Upper lobe of left lung (tissue), 6 donors: ENCODE data around the gene TMEM165. TPM values are rescaled to one million over a fixed set of nuclear protein-coding genes. Genes with fewer than 3 reads are reported as not detected.

Experiments used
- ATAC-seq, 2 donors: fragments of 200-7000 bp; cut with Tn5 transposase; one replicate each; pipeline ENCODE4 v1.9.1; 2022; ENCODE audit warnings: mild to moderate bottlenecking in 2 of 2, moderate library complexity in 2 of 2; ENCODE audit not compliant: low FRiP score in 2 of 2
- DNase-seq, 2 donors: peaks; one replicate each; pipeline ENCODE4 v3.0.0-alpha.2; 2019 to 2020
- H3K27ac ChIP-seq, 4 donors: fragments of 200-600 bp; sonication (generic); one replicate each; pipeline ENCODE4 v1.5.1; 2016 to 2019
- H3K27me3 ChIP-seq, 4 donors: fragments of 200-600 bp; sonication (generic); one replicate each; pipeline ENCODE4 v1.5.1; 2017 to 2019
- H3K36me3 ChIP-seq, 4 donors: fragments of 200-600 bp; sonication (generic); one replicate each; pipeline ENCODE4 v1.5.1; 2016 to 2019
- H3K4me1 ChIP-seq, 4 donors: fragments of 200-600 bp; sonication (generic); one replicate each; pipeline ENCODE4 v1.5.1; 2018 to 2019
- H3K4me3 ChIP-seq, 4 donors: fragments of 200-600 bp; sonication (generic); one replicate each; pipeline ENCODE4 v1.5.1; 2017 to 2019; ENCODE audit warnings: mild to moderate bottlenecking in 2 of 4, moderate library complexity in 1 of 4
- H3K9me3 ChIP-seq, 4 donors: fragments of 200-600 bp; sonication (generic); one replicate each; pipeline ENCODE4 v1.5.1; 2018 to 2019
- CTCF ChIP-seq, 6 experiments: fragments of 450-650 bp in 4 of 6; fragments of 200-600 bp in 2 of 6; sonication (generic) in 2 of 6; IDR thresholded peaks; one replicate each; pipeline ENCODE4 v1.5.1; 2016 to 2019; ENCODE audit warnings: antibody characterized with exemption in 6 of 6
- EP300 ChIP-seq, 4 donors: sonication (generic); formaldehyde crosslinking; IDR thresholded peaks; one replicate each; pipeline ENCODE4 v1.5.1; 2017; ENCODE audit warnings: antibody characterized with exemption in 4 of 4, control low read depth in 2 of 4
- POLR2A ChIP-seq, 4 donors: fragments of 450-650 bp; IDR thresholded peaks; one replicate each; pipeline ENCODE4 v1.5.1; 2016 to 2017; ENCODE audit warnings: antibody characterized with exemption in 4 of 4, mild to moderate bottlenecking in 2 of 4
- POLR2AphosphoS5 ChIP-seq, 2 donors: sonication (generic); formaldehyde crosslinking; IDR thresholded peaks; one replicate each; pipeline ENCODE4 v1.5.1; 2017; ENCODE audit warnings: antibody characterized with exemption in 2 of 2
- WGBS, 2 donors: methylation state at CpG; one replicate each; pipeline ENCODE4 v1.1.5; 2017 to 2018; 5-methylcytosine and 5-hydroxymethylcytosine counted together
- total RNA-seq, 6 donors: library from RNA; depleted of rRNA in 4 of 6; stranded (reverse); fragments of >200 nt in 4 of 6; gene quantifications; one replicate each; pipeline versions ENCODE4 v1.1.0 to v1.2.1, GENCODE V29; 2016 to 2021
- donor health status: DM: no; HTN: no; CAD: no; lungs with moderate emphysema.
- donor health status: DM: no; HTN: yes; CAD: no; lungs with severe emphysema.

Gene TMEM165
- total RNA-seq, 6 donors from 2014 or later, result 118 to 312 (median 231) TPM

DNA sequence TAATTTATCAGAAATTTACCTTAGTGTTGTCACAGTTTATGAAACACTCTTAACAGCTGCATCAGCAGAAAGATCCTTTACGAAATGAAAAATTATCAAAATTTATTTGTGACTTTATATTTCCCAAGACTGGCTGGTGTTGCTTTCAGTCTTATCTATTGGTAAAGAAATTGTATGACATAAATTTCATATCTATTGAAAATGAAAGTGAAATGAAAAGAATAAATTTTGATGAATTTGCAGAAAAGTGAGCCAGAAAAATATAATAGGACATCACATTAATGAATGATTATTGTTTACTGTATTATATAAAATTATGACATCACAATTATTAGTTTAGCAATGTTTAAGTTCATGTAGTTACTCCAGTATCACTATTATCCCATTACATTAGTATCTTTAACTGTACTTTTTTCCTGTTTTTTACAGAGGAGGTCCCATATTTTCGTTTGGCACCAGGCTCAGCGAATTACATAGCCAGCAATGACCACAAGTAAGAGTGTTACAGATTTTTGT is 13.2 kb upstream of the TMEM165 start:
- no peaks in the 10 kb centered on the region for H3K27me3 ChIP-seq
- H3K36me3 ChIP-seq, result no peaks in the 10 kb centered on the region
- ATAC-seq, result no peak
- no peak overlapping the region for H3K27ac ChIP-seq
- TF ChIP-seq POLR2AphosphoS5 (IDR thresholded peaks at IDR 0.05), result no peak
- no peak for TF ChIP-seq CTCF (IDR thresholded peaks at IDR 0.05)
- no peak for TF ChIP-seq POLR2A (IDR thresholded peaks at IDR 0.05)
- TF ChIP-seq EP300 (IDR thresholded peaks at IDR 0.05), result no peak
- no peak overlapping the region for H3K4me3 ChIP-seq
- WGBS, 2 donors, result 79 to 85% methylated on average over 3 of the region's 3 CpGs
- no peaks in the 10 kb centered on the region for H3K9me3 ChIP-seq
- no peak for DNase-seq
- H3K4me1 ChIP-seq, result peaks cover 0 to 9% (median 5%) of the 10 kb centered on the region in 4 donors

DNA sequence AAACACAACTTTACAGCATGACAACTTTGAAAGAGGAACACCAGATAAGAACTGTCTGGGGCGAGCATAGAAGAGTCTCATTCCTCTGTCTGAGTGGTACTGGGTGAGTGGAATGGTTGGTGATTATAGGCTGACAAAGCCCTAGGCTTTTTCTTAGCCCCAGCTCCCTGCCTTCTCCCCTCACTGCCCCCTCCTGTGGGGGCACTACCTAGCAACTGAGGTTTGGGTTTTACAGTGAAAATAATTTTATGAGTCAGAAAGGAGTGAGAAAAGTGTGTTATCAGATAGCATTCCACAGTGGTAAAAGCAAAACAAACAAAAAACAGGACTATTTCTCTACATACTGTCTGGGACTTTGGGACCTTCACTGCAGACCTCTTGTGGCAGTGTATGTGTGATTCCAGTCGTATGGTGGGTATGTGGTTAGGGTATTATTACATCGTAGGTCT is 10.5 kb upstream of the TMEM165 start:
- H3K4me3 ChIP-seq, result no peak overlapping the region
- peak overlapping the region in 1 of 4 donors; percentile 33 for H3K27ac ChIP-seq
- H3K9me3 ChIP-seq, result no peaks in the 10 kb centered on the region
- DNase-seq (no peak), ATAC-seq (peak in 1 of 2 donors; percentile 48)
- H3K27me3 ChIP-seq, result no peaks in the 10 kb centered on the region
- 73 to 78% methylated on average over 3 of the region's 3 CpGs for WGBS, 2 donors
- TF ChIP-seq CTCF (IDR thresholded peaks at IDR 0.05) (no peak), POLR2A (IDR thresholded peaks at IDR 0.05) (no peak), POLR2AphosphoS5 (IDR thresholded peaks at IDR 0.05) (no peak)
- no peaks in the 10 kb centered on the region for H3K36me3 ChIP-seq
- H3K4me1 ChIP-seq, result peaks cover 0 to 5% (median 2%) of the 10 kb centered on the region in 4 donors

- DNase-seq (no peak), ATAC-seq (peak; percentile 29 to 52)
- no peak overlapping the region for H3K4me3 ChIP-seq
- no peak overlapping the region for H3K27ac ChIP-seq
- H3K36me3 ChIP-seq, result no peaks in the 10 kb centered on the region
- no peaks in the 10 kb centered on the region for H3K9me3 ChIP-seq
- H3K27me3 ChIP-seq, result no peaks in the 10 kb centered on the region
- no peak for TF ChIP-seq EP300 (IDR thresholded peaks at IDR 0.05)
- TF ChIP-seq CTCF (IDR thresholded peaks at IDR 0.05), result no peak
- no peak for TF ChIP-seq POLR2A (IDR thresholded peaks at IDR 0.05)
- TF ChIP-seq POLR2AphosphoS5 (IDR thresholded peaks at IDR 0.05), result no peak
- H3K4me1 ChIP-seq, result peaks cover 0 to 5% (median 2%) of the 10 kb centered on the region in 4 donors
Measured at GRCh38 chr4:55386073-55386472, 9.7 kb upstream of the TMEM165 start.

DNA sequence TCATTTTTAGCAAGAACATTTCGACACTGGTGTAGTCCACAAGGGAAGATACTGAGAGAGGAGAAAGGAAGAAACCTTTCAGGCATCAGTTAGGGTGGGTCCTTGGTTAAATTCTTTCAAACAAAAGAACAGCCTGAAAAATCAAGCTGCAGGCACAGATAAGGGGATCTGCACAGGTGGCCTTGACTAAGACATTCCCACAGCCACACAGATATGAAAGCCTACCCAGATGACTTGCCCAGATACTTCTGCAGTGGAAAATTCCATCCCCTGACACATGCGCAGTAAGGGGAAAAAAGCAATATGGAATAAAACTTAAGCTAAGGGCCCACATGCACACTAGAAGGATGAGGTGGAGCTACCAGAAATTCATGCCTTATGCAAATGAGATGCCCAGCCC is 8.9 kb upstream of the TMEM165 start:
- no peak for DNase-seq
- H3K27ac ChIP-seq, result no peak overlapping the region
- no peak for ATAC-seq
- H3K4me3 ChIP-seq, result no peak overlapping the region
- 93 to 95% methylated on average over 2 of the region's 2 CpGs for WGBS, 2 donors
- peaks cover 0 to 4% (median 0%) of the 10 kb centered on the region in 4 donors for H3K4me1 ChIP-seq
- no peak for TF ChIP-seq POLR2A (IDR thresholded peaks at IDR 0.05)
- H3K9me3 ChIP-seq, result no peaks in the 10 kb centered on the region
- H3K36me3 ChIP-seq, result no peaks in the 10 kb centered on the region
- no peaks in the 10 kb centered on the region for H3K27me3 ChIP-seq

- peaks cover 0 to 21% (median 10%) of the 10 kb centered on the region in 4 donors for H3K4me1 ChIP-seq
- ATAC-seq (no peak), DNase-seq (no peak)
- no peaks in the 10 kb centered on the region for H3K27me3 ChIP-seq
- H3K36me3 ChIP-seq, result no peaks in the 10 kb centered on the region
- H3K4me3 ChIP-seq, result no peak overlapping the region
- WGBS, 2 donors, result 94 to 96% methylated on average over 4 of the region's 4 CpGs
- no peaks in the 10 kb centered on the region for H3K9me3 ChIP-seq
- TF ChIP-seq POLR2AphosphoS5 (IDR thresholded peaks at IDR 0.05) (no peak), POLR2A (IDR thresholded peaks at IDR 0.05) (no peak), EP300 (IDR thresholded peaks at IDR 0.05) (no peak), CTCF (IDR thresholded peaks at IDR 0.05) (no peak)
- no peak overlapping the region for H3K27ac ChIP-seq
Measured at GRCh38 chr4:55393461-55394320, 2.1 kb upstream of the TMEM165 start.
